Stomach (tissue), 4 donors: ENCODE measurements around the gene ACTG1.

Experiments used
- CTCF ChIP-seq, 7 experiments: fragments of 450-650 bp in 4 of 7; fragments of 200-600 bp in 3 of 7; sonication (generic) in 3 of 7; IDR thresholded peaks; one replicate each; pipeline ENCODE4 v1.5.1; 2016 to 2019; ENCODE audit warnings: antibody characterized with exemption in 7 of 7, control low read depth in 2 of 7, mild to moderate bottlenecking in 1 of 7
- EP300 ChIP-seq: sonication (generic); formaldehyde crosslinking; IDR thresholded peaks from one replicate; pipeline ENCODE4 v1.6.1; 2017; ENCODE audit warnings: antibody characterized with exemption
- POLR2A ChIP-seq, 4 donors: fragments of 450-650 bp; IDR thresholded peaks; one replicate each; pipeline ENCODE4 v1.6.1; 2016; ENCODE audit warnings: antibody characterized with exemption in 4 of 4, control low read depth in 2 of 4, mild to moderate bottlenecking in 1 of 4, moderate library complexity in 1 of 4
- POLR2AphosphoS5 ChIP-seq, 3 donors: sonication (generic); formaldehyde crosslinking; IDR thresholded peaks; one replicate each; pipeline ENCODE4 v1.6.1; 2016; ENCODE audit warnings: antibody characterized with exemption in 3 of 3

DNA sequence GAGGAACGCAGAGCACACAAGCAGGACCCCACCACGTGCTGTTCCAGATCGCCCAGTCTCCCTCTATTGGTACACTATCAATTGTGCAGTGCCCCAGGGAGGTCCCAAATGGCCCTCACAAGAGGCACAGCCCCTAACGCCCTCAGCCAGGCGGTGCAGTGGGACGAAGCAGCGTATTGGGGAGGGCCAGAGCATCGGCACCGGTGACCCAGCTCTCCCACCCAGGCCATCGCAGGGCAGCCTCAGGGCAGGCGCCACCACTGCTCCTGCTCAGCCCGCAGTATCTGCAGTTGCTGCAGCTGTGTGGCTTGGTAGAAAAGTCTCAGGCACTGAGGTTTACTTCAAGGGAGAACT is 45.5 kb upstream of the ACTG1 start:
- TF ChIP-seq POLR2A (IDR thresholded peaks at IDR 0.05) (no peak), CTCF (IDR thresholded peaks at IDR 0.05) (no peak), EP300 (no peak), POLR2AphosphoS5 (IDR thresholded peaks at IDR 0.05) (no peak)
